Measurements from ENCODE around the gene ALK.

Gene ALK

DNA sequence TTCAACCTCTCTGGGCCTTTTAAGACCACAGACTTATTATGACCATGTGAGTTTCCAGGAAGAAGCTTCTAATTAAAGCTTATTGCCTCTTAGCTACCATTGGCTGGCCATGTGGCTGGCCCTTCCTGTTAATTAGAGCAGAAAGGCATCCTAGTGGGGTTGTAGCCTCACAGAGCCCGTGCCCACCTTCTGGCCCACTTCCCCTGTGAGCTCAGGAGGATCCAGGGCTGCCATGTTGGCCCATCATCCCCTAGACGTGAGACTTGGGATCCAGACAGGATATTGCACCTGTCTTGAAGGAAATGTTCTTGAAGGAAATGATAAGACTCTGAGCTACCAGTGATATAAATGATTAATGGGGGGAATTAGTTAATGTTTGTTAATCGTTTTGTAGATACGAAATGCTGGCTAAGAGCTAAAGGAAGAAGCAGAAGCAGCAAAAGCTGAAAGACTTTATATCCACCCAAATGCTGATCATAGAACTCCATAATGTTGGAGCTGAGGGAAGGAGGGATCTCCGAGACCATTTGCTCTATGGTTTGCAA is 550.7 kb downstream of the ALK start:
- TF ChIP-seq, protein P1, sequence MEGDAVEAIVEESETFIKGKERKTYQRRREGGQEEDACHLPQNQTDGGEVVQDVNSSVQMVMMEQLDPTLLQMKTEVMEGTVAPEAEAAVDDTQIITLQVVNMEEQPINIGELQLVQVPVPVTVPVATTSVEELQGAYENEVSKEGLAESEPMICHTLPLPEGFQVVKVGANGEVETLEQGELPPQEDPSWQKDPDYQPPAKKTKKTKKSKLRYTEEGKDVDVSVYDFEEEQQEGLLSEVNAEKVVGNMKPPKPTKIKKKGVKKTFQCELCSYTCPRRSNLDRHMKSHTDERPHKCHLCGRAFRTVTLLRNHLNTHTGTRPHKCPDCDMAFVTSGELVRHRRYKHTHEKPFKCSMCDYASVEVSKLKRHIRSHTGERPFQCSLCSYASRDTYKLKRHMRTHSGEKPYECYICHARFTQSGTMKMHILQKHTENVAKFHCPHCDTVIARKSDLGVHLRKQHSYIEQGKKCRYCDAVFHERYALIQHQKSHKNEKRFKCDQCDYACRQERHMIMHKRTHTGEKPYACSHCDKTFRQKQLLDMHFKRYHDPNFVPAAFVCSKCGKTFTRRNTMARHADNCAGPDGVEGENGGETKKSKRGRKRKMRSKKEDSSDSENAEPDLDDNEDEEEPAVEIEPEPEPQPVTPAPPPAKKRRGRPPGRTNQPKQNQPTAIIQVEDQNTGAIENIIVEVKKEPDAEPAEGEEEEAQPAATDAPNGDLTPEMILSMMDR (IDR thresholded peaks at IDR 0.05; ENCODE audit: low read depth, low read length) = no peak
- DNase-seq (ENCODE audit: extremely low read depth, low read depth) = no peak

DNA sequence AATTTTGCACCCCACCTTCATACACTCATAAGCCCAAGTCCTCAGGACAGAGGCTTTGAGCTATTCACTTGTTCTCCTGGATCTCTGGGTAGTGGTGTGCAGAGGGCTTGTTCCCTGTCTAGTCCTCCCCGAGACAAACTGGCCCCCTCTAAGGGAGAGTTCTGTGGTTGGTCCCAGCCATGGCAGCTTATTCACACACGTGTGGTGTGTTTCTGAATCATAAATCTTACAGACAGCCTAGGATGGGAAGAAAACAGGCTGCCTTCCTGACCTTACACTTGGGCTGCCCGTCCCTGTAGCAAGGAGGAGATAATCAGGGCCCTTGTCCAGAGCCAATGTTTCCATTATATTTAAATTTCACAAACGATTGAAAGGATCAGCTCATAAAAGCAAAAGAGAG is 551.2 kb downstream of the ALK start:
- DNase-seq (ENCODE audit: extremely low read depth, low read depth) = no peak
- TF ChIP-seq, protein P1 (IDR thresholded peaks at IDR 0.05; ENCODE audit: low read depth, low read length) = no peak

DNA sequence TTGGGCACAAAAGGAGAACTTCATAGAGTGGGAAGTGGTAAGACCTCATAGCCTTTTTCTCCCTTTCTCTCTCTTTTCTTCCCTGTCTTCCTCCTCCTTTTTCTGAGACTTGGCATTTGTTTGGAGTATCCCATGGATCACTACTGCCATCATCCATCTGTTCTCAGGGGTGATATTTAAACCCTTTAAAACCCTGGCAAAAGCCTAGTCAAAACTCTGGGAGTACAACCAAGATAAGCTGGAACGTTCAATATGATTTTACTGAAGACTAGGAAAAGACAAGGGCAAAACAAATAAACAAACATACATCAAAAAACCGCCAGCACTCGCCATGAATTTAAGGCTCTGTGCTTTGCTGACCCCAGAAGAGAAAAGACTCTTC is 552.7 kb downstream of the ALK start:
- TF ChIP-seq, protein P1 (IDR thresholded peaks at IDR 0.05; ENCODE audit: low read depth, low read length) = no peak
- DNase-seq (ENCODE audit: extremely low read depth, low read depth) = no peak

DNA sequence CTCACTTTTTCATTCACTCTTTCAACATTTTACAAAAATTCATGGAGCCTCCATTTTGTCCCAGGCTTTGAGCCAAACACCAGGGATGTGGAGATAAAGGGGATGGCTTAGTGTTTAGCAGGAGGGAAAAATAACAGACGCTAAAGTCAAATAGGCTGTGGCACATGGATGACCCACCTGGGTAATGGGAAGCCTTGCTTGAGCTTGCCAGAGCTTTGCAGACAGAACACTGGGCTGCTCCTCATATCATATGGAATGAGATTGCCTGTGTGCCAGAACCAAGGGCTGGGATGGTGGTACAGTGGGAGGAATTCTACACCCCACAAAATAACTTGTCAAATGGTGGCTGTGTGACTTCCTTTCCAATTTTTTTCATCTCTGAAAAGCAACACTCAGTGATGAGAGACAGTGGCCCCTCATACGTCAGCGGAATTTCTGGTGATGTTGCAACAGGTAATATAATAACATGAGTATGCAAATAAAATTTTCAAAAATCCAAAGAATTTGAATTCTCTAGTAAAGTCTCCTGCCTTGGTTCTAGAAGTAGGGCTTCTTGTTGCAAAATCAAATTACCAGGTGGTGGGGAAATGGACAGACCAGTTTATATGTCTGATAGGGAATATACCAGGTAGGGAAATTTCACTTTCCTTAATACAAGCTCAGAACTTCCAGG is 553.3 kb downstream of the ALK start:
- no peak for DNase-seq (ENCODE audit: extremely low read depth, low read depth)
- TF ChIP-seq, protein P1 (IDR thresholded peaks at IDR 0.05; ENCODE audit: low read depth, low read length) = no peak

DNA sequence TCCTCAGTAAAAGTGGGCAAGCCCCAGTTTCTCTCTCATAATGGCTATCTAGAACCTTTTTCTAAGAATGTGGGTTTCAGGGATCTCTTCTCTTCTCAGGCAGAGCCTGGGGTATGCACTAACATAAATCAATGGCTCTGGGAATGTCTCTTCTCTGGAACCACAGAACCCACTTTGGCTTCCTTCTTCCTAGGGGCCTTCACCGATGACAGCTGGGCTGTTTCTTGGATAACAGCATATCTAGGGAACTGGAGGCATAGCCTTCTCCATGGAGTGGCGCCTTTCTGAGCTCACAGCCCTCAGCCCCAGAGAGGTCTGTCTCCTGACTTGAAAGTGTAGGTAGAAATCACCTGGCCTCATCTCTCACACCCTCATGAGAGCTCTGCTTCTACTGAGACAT is 558.3 kb downstream of the ALK start:
- TF ChIP-seq, protein P1 (IDR thresholded peaks at IDR 0.05; ENCODE audit: low read depth, low read length) = no peak
- no peak for DNase-seq (ENCODE audit: extremely low read depth, low read depth)

DNA sequence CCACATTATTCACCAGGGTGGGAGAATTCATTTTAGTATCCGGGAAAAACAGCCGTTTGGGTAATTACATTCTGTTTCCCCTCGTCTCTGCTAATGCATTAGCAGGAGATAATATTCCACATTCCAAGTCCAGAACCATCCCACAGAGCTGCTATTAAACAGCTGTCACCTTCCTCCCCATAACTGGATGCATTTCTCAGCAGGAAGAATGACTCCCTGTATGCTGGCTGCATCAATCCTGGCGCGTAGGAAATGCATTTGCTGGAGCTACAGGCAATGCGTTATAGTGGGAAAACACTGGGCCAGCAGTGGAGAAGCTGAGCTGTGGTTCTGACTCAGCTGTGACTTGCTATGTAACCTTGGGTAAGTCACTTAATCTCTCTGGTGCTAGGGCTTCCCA is 560.2 kb downstream of the ALK start:
- no peak for DNase-seq (ENCODE audit: extremely low read depth, low read depth)
- TF ChIP-seq, protein P1 (IDR thresholded peaks at IDR 0.05; ENCODE audit: low read depth, low read length) = no peak

DNA sequence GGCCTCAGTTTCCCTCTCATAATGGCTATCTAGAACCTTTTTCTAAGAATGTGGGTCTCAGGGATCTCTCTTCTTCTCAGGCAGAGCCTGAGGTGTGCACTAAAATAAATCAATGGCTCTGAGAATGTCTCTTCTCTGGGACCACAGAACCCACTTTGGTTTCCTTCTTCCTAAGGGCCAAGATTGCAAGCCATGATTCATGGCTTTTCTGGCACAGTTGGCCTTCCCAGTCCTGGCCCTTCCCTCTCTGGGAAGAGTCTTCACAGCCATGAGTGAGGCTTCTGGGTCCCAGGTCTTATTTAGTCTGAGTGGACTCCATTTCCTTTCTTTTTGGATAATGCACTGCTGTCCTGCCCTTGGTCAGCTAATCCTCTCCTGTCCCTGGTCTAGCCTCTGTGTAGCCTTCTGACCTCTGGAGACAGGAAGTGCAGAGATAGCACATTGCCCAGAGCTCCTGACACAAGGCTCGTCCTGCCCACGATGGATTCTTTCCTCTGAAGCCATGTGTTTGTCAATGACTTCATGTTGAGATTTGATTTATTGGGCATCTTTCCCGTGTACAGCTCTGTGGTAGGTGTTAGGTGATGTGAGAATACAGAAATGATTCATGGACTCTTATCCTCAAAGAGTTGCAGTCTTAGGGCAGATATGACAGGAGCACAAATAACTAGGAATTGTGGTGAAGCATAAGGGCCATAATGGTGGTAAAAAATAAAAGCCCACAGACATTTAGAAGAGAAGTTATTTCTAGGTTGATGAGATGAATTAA is 561.2 kb downstream of the ALK start:
- TF ChIP-seq, protein P1 (IDR thresholded peaks at IDR 0.05; ENCODE audit: low read depth, low read length) = no peak
- DNase-seq (ENCODE audit: extremely low read depth, low read depth) = no peak

All from AG09319 (cell line).